Stomach smooth muscle (tissue), 2 donors: ENCODE data around the gene BBOX1.

Source experiments
- H3K27ac ChIP-seq: one replicate; pipeline ENCODE4 v1.7.0; 2013; ENCODE audit warnings: mild to moderate bottlenecking, low read length, inconsistent platforms
- H3K27me3 ChIP-seq, 2 donors: one replicate each; pipeline ENCODE4 v1.7.0; 2013; ENCODE audit warnings: low read length in 2 of 2; ENCODE audit not compliant: insufficient read depth in 2 of 2, control insufficient read depth in 1 of 2
- H3K36me3 ChIP-seq, 2 donors: one replicate each; pipeline ENCODE4 v1.7.0; 2013; ENCODE audit warnings: low read length in 2 of 2; ENCODE audit not compliant: control insufficient read depth in 2 of 2, insufficient read depth in 2 of 2
- H3K4me1 ChIP-seq: one replicate; pipeline ENCODE4 v1.7.0; 2013; ENCODE audit warnings: low read length; ENCODE audit not compliant: control insufficient read depth, insufficient read depth
- H3K4me3 ChIP-seq, 2 donors: one replicate each; pipeline ENCODE4 v1.7.0; 2013; ENCODE audit warnings: low read length in 2 of 2
- H3K9ac ChIP-seq, 2 donors: one replicate each; pipeline ENCODE4 v1.7.0; 2013; ENCODE audit warnings: low read length in 2 of 2, mild to moderate bottlenecking in 1 of 2
- H3K9me3 ChIP-seq, 2 donors: one replicate each; pipeline ENCODE4 v1.7.0; 2013; ENCODE audit warnings: low read length in 2 of 2; ENCODE audit not compliant: control insufficient read depth in 2 of 2
- donor health status: healthy.
- donor health status: Pancreatic carcinoma.

BBOX1 gene

DNA sequence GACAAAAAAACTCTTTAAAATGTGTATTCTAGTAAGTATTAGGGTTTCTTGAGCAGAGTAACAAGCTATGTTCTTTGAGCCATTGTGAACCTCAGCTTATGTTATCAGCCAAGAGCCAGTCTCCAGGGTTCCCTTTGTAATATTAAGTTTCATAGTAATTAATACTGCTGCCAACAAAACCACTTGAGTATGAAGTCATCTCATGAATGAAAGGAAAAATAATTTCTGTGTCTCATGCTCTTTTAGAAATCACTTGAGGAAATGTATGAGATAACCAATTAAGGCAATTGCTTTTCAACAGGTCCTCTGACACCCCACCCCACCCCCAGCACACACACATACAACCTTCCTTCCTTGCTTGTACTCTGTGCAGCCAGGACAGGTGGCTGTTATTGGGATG is 59.9 kb downstream of the BBOX1 start:
- Histone ChIP-seq H3K27me3 (no peaks in the 10 kb centered on the region), H3K4me1 (no peaks in the 10 kb centered on the region), H3K27ac (no peak overlapping the region), H3K9me3 (no peaks in the 10 kb centered on the region), H3K4me3 (no peak overlapping the region), H3K9ac (no peak overlapping the region), H3K36me3 (no peaks in the 10 kb centered on the region)

DNA sequence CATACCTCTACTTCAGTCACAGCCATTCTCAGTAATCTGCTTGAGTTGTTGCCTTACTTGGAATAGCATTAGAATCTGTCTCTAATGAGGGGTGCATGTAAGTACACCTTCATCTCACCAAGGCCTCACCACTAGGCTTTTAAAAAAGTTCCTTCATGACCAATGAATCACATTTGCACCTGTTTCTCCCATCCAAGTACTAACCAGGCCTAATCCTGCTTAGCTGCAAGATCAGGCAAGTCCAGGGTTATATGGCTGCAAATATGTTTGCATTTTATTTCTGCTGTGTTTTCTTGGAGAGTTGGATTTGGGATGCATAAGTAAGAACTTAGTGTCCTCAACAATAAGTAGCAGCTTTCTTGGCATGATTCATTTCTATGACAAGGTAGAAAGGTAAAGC is 66.9 kb downstream of the BBOX1 start:
- H3K4me1 ChIP-seq = no peaks in the 10 kb centered on the region

DNA sequence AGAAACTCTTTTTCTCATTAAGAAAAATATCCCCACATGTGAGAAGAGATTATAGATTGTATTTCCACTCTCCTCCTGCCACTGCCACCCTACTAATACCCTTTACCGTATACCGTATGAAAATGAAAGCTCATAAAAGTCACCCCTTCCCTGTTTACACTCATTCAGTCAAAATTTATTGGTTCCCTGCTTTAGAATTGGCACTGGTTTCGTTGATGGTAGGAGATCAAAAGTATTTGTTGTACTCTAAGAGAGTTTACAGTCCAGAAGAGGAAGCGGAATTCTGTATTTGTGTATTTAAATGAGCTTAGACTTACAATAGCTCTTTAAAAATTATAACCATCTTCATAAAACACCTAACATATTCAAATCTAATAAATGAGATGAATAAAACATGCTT is 68.2 kb downstream of the BBOX1 start:
- H3K9ac ChIP-seq = no peak overlapping the region
- H3K4me1 ChIP-seq = no peaks in the 10 kb centered on the region
- no peaks in the 10 kb centered on the region for H3K27me3 ChIP-seq
- H3K9me3 ChIP-seq = no peaks in the 10 kb centered on the region
- H3K27ac ChIP-seq = no peak overlapping the region
- no peaks in the 10 kb centered on the region for H3K36me3 ChIP-seq
- no peak overlapping the region for H3K4me3 ChIP-seq

More for the DNA sequence above, 66.9 kb downstream of the BBOX1 start:
- Histone ChIP-seq H3K27ac (no peak overlapping the region), H3K9ac (no peak overlapping the region), H3K36me3 (no peaks in the 10 kb centered on the region), H3K9me3 (no peaks in the 10 kb centered on the region), H3K27me3 (no peaks in the 10 kb centered on the region), H3K4me3 (no peak overlapping the region)

DNA sequence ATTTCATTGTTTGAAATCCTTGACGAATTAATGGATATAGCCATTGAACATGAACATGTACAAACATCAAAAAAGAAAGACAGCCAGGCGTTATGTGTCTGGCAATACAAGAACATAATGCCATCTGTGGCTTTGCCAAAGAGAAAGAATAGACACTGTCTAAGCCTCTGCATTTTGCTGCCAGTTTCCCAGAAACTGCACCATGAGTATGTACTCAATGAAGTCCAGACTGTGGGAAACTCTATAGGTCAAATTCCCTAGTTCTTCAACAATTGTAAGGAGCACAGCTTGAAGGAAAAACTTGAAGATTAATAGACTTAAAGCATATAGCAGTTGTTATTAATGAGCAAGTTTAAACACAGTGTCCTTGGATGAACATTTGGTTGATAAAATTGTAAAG is 71.3 kb downstream of the BBOX1 start:
- Histone ChIP-seq H3K27ac (no peak overlapping the region), H3K4me1 (no peaks in the 10 kb centered on the region), H3K36me3 (no peaks in the 10 kb centered on the region), H3K27me3 (no peaks in the 10 kb centered on the region), H3K4me3 (no peak overlapping the region), H3K9ac (no peak overlapping the region), H3K9me3 (no peaks in the 10 kb centered on the region)

DNA sequence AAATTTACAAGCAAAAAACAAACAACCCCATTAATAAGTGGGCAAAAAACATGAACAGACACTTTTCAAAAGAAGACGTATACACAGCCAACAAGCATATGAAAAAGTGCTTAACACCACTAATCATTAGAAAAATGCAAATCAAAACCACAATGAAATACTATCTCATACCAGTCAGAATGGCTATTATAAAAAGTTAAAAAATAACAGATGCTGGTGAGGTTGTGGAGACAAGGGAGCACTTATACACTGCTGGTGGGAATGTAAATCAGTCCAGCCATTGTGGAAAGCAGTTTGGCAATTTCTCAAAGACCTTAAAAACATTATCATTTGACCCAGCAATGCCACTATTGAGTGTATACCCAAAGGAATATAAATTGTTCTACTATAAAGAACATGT is 72.3 kb downstream of the BBOX1 start:
- no peaks in the 10 kb centered on the region for H3K9me3 ChIP-seq
- H3K4me1 ChIP-seq = no peaks in the 10 kb centered on the region
- H3K27ac ChIP-seq = no peak overlapping the region
- no peaks in the 10 kb centered on the region for H3K36me3 ChIP-seq
- H3K9ac ChIP-seq = no peak overlapping the region
- no peaks in the 10 kb centered on the region for H3K27me3 ChIP-seq
- no peak overlapping the region for H3K4me3 ChIP-seq

DNA sequence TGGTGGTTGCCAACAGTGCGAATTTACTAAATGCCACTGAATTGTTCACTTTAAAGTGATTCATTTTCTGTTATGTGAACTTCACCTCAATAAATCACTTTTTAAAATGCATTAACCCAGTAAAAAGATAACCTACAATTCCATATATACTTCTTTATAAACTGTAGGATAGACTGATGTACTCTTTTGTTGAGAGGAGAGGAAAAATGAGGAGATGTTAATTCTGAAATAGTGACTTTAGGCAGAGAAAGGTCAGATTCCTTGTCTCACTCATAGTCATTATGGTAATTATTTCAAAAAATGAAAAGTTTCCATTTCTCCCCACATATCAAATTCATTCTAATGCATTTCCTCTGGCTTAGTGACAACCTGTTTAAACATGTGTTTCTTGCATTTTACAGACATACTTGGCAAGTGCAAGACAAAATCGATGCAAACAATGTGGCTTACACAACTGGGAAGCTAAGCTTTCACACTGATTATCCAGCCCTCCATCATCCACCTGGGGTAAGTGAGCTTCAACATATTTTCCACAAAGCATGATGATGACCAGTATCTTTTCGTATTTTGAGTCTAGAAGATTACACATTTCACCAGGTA is 74.5 kb downstream of the BBOX1 start:
- no peak overlapping the region for H3K27ac ChIP-seq
- no peaks in the 10 kb centered on the region for H3K4me1 ChIP-seq
- H3K4me3 ChIP-seq = no peak overlapping the region
- H3K9me3 ChIP-seq = no peaks in the 10 kb centered on the region
- no peaks in the 10 kb centered on the region for H3K27me3 ChIP-seq
- H3K36me3 ChIP-seq = no peaks in the 10 kb centered on the region
- no peak overlapping the region for H3K9ac ChIP-seq

DNA sequence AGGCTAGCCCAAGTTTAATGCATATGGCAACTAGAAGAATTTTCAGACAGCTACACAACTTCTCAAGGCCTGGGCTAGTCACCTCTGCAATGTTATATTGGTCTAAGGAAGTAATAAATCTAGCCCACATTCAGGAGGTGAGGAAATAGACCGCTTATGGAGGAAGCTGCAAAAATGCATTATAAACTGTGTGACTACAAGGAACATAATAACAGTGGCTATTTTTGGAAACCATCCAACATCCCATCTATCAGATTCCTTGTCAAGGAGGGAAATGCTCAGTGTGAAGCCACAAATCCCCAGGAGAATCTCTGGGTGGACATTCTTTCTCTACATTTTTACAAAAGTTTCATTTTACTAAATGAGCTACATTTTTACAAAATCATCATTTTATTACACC is 76.1 kb downstream of the BBOX1 start:
- Histone ChIP-seq H3K9me3 (no peaks in the 10 kb centered on the region), H3K9ac (no peak overlapping the region), H3K27me3 (no peaks in the 10 kb centered on the region), H3K27ac (no peak overlapping the region), H3K4me1 (no peaks in the 10 kb centered on the region), H3K36me3 (no peaks in the 10 kb centered on the region), H3K4me3 (no peak overlapping the region)

DNA sequence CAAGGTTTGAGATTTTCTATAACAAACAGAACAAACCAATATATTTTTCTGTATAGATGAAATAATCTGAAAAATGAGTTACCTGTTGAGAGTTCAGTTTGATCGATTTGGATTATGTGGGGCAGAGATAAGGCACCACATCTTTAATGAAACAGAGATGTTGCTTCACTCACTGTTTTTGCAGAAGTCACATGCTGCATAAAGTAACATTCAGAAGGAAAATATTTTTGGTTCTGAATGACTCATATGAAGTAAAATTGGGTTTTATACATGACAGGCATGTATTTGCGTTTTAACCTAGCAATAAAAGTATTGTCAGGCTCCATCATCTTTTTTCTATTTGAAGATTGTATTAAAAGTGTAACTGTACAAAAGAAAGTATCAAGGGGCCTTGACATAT is 77.8 kb downstream of the BBOX1 start:
- no peak overlapping the region for H3K27ac ChIP-seq
- no peak overlapping the region for H3K9ac ChIP-seq
- H3K4me1 ChIP-seq = no peaks in the 10 kb centered on the region
- H3K9me3 ChIP-seq = no peaks in the 10 kb centered on the region
- H3K27me3 ChIP-seq = no peaks in the 10 kb centered on the region
- H3K36me3 ChIP-seq = no peaks in the 10 kb centered on the region
- H3K4me3 ChIP-seq = no peak overlapping the region

DNA sequence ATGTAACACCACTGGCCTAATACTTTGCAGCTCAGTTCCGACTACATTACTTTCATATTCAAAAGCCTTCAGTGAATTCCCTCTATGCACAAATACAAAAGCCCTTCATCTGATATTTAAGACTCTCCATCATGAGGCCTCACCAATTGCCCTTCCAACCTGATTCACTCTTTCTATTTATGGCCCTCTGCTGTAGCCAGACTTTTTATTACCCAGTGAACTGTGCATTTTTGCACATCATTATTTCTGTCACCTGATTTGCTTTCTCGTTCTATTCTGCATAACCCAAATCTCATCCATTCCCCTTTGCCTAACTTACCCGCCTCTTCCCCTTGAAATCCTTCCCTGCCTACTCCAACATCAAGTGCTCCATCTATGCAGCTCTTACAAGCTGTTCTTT is 78.3 kb downstream of the BBOX1 start:
- Histone ChIP-seq H3K4me3 (no peak overlapping the region), H3K9me3 (no peaks in the 10 kb centered on the region), H3K9ac (no peak overlapping the region), H3K27ac (no peak overlapping the region), H3K36me3 (no peaks in the 10 kb centered on the region), H3K4me1 (no peaks in the 10 kb centered on the region), H3K27me3 (no peaks in the 10 kb centered on the region)

DNA sequence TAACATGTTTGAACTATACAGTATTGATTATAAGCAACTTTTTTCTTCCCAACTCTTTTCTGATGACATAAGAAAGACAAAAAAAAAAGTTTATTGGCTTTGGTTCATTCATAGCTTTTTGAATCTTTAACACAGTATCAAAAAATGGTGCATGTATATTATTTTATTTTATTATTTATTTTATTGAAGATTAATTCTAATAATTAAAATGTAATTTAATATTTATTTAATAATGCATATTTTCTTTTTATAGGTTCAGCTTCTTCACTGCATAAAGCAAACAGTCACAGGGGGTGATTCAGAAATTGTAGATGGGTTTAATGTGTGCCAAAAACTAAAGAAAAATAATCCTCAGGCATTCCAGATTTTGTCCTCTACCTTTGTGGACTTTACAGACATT is 78.8 kb downstream of the BBOX1 start:
- no peak overlapping the region for H3K4me3 ChIP-seq
- no peak overlapping the region for H3K9ac ChIP-seq
- no peaks in the 10 kb centered on the region for H3K27me3 ChIP-seq
- H3K9me3 ChIP-seq = no peaks in the 10 kb centered on the region
- no peaks in the 10 kb centered on the region for H3K36me3 ChIP-seq
- no peaks in the 10 kb centered on the region for H3K4me1 ChIP-seq
- H3K27ac ChIP-seq = no peak overlapping the region

DNA sequence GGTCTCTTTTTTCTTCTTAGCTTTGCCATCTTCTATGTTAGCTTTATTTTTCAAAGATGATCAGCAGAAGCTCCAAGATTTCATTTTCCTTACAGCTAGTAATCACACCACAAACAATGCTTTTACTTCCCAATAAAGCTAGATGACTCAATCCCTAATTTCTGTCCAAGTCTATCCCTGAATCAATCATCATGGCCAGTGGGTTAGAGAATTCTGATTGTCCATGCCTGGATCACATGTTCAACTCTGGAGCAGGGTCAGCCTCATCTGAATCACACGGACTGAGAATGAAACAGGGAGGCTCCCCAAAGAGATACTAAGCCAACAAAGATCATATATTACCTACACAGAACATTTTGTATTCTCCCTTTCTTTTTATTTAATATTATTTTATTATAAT is 79.6 kb downstream of the BBOX1 start:
- H3K4me3 ChIP-seq = no peak overlapping the region
- H3K27ac ChIP-seq = no peak overlapping the region
- H3K9me3 ChIP-seq = no peaks in the 10 kb centered on the region
- no peaks in the 10 kb centered on the region for H3K36me3 ChIP-seq
- H3K27me3 ChIP-seq = no peaks in the 10 kb centered on the region
- no peaks in the 10 kb centered on the region for H3K4me1 ChIP-seq
- no peak overlapping the region for H3K9ac ChIP-seq
